ENCODE measurements around the gene LIX1L. TPM values are rescaled to one million over a fixed set of nuclear protein-coding genes. Genes with fewer than 3 reads are reported as not detected.

Gene LIX1L
- total RNA-seq, 2 experiments from 2014 or later = 37.6 to 38.3 TPM

DNA sequence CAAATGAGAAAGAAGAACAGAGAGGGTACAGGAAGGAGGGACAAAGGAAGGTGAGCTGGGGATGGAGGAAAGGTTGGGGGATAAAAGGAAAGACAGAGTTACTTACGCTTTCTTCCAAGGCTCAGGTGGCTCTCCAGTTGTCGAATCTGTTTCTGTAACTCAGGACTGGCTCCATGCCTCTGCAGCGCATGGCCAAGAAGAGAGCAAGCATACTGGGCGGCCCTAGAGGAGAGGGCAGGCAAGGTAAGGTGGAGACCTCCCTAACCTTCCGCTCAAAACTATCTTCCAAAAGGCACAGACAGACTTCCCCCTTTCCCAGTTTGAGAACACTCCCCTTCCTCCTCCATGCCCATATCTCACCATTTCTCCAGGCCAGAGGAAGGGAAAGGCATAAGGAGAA lies 40.2 kb downstream of the LIX1L start:
- H3K4me1 Mint-ChIP-seq = peaks cover 42% of the 10 kb centered on the region
- peaks cover 33% of the 10 kb centered on the region for H3K36me3 Mint-ChIP-seq
- no peaks in the 10 kb centered on the region for H3K27me3 Mint-ChIP-seq
- no peaks in the 10 kb centered on the region for H3K9me3 Mint-ChIP-seq
- peak overlapping the region; percentile 95 for H3K27ac Mint-ChIP-seq
- peak overlapping the region; percentile 96 for H3K4me3 Mint-ChIP-seq
- DNase-seq = no peak

DNA sequence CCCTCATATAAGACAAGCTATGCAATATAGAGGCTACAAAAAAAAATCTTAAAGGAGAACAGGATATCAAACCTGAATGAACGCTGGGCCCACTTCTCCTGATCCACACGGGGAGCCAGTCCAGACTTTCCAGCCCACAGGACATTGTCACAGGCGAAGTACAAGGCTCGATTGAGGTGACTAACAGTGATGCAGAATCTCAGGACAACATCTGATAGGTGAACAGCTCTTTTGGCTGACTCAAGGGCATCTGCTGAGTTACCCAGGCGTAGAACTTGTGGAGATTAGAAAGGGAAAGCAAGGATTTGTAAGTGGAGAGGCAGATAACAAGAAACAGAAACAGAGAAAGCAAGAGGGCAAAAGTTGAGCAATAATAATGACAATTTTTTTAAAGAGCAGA lies 41.1 kb downstream of the LIX1L start:
- peaks cover 35% of the 10 kb centered on the region for H3K36me3 Mint-ChIP-seq
- H3K27ac Mint-ChIP-seq = peak overlapping the region; percentile 74
- H3K27me3 Mint-ChIP-seq = no peaks in the 10 kb centered on the region
- H3K4me1 Mint-ChIP-seq = peaks cover 40% of the 10 kb centered on the region
- H3K4me3 Mint-ChIP-seq = peak overlapping the region; percentile 77
- DNase-seq = no peak
- no peaks in the 10 kb centered on the region for H3K9me3 Mint-ChIP-seq

- no peaks in the 10 kb centered on the region for H3K27me3 Mint-ChIP-seq
- DNase-seq = no peak
- H3K36me3 Mint-ChIP-seq = peaks cover 28% of the 10 kb centered on the region
- peak overlapping the region; percentile 18 for H3K27ac Mint-ChIP-seq
- no peaks in the 10 kb centered on the region for H3K9me3 Mint-ChIP-seq
- no peak overlapping the region for H3K4me3 Mint-ChIP-seq
- H3K4me1 Mint-ChIP-seq = peaks cover 17% of the 10 kb centered on the region
Measured at GRCh38 chr1:145912128-145912641, 45.6 kb downstream of the LIX1L start.

DNA sequence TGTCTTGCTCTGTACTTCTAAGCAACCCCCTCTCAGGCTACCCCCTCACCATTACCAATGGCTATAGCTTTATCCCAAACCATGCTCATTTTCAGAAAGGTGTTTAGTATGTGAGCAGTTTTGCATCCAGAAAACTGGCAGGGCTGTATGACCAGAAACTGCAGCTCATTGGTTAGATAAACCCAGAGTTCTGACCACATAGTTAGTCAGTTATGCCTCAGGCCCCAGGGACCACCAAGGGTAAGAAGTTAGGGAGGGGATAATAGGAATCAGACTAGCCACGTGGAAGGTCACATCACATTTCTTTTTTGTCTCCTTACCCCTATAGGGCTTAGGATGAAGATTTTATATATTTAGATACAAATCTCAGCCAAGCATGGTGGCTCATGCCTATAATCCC lies 49.2 kb downstream of the LIX1L start:
- H3K36me3 Mint-ChIP-seq = peaks cover 13% of the 10 kb centered on the region
- H3K4me1 Mint-ChIP-seq = peaks cover 3% of the 10 kb centered on the region
- H3K4me3 Mint-ChIP-seq = no peak overlapping the region
- no peaks in the 10 kb centered on the region for H3K9me3 Mint-ChIP-seq
- DNase-seq = no peak
- no peak overlapping the region for H3K27ac Mint-ChIP-seq
- H3K27me3 Mint-ChIP-seq = no peaks in the 10 kb centered on the region

- Mint-ChIP-seq H3K27ac (no peak overlapping the region), H3K27me3 (no peaks in the 10 kb centered on the region), H3K9me3 (no peaks in the 10 kb centered on the region), H3K36me3 (peaks cover 11% of the 10 kb centered on the region), H3K4me1 (peaks cover 3% of the 10 kb centered on the region), H3K4me3 (no peak overlapping the region)
- no peak for DNase-seq
Measured at GRCh38 chr1:145906954-145907753, 50.7 kb downstream of the LIX1L start.

DNA sequence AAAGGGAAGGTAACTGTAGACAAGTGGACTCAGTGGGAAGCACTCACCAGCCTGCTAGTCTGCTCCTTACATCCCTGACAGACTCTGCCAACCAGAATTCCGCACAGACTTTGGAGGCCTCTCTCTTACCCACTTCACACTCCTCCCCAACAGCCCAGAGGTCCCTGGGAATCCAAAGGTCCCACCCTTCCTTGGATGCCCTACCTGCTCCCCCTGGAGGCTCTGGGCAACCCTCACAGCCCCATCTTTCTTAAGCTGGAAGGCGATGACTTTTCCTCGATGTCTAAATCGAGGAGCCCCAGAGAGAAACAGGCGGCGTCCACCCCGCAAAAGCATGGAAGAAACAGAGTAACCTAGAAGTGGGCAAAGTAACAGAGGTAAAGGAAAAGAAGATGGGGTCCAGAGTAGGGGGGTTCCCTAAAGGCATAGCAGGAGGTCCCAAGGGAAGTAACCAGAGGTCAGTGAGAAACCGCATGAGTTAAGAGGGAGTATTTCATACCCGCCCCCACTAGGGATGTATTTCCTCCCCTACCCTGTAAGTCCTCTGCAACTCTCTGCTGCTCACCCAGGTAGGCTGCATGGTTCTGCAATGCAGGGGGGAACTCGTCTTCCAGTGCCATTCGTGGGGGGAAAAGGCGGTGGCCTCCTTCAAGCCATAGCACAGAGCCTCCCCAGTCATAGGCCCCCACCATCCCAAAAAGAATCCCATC lies 56.4 kb downstream of the LIX1L start:
- Mint-ChIP-seq H3K4me1 (no peaks in the 10 kb centered on the region), H3K27ac (no peak overlapping the region), H3K27me3 (no peaks in the 10 kb centered on the region), H3K4me3 (no peak overlapping the region), H3K9me3 (no peaks in the 10 kb centered on the region), H3K36me3 (peaks cover 3% of the 10 kb centered on the region)
- DNase-seq = no peak

GRCh38 chr1:145898756-145899155 lies 59.1 kb downstream of the LIX1L start:
- Mint-ChIP-seq H3K27me3 (no peaks in the 10 kb centered on the region), H3K4me1 (no peaks in the 10 kb centered on the region), H3K36me3 (peaks cover 3% of the 10 kb centered on the region), H3K27ac (no peak overlapping the region), H3K9me3 (no peaks in the 10 kb centered on the region), H3K4me3 (no peak overlapping the region)
- no peak for DNase-seq

GRCh38 chr1:145897969-145898368 lies 59.8 kb downstream of the LIX1L start:
- no peak overlapping the region for H3K4me3 Mint-ChIP-seq
- H3K27me3 Mint-ChIP-seq = no peaks in the 10 kb centered on the region
- H3K27ac Mint-ChIP-seq = no peak overlapping the region
- peaks cover 3% of the 10 kb centered on the region for H3K36me3 Mint-ChIP-seq
- H3K9me3 Mint-ChIP-seq = no peaks in the 10 kb centered on the region
- H3K4me1 Mint-ChIP-seq = no peaks in the 10 kb centered on the region
- no peak for DNase-seq

DNA sequence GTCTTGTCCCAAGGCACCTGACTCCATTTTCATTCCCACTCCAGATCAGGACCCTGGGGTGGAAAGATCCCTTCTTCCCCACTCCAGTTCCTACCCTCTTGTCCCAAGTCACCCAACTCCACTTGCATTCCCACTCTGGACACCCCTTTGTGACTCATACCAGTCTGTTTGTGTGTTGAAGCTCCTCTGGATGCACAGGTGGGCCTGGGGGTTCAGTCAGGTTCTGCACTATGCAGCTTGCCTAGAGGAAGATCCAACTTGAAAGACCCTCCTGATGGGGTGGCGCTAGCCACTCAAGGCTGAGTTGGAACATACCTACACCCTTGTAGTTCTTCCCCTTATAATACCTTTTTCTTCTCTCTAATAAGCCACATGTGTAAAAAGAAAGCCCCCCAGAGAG lies 62.3 kb downstream of the LIX1L start:
- H3K36me3 Mint-ChIP-seq = peaks cover under 1% of the 10 kb centered on the region
- no peak for DNase-seq
- H3K4me3 Mint-ChIP-seq = no peak overlapping the region
- H3K4me1 Mint-ChIP-seq = no peaks in the 10 kb centered on the region
- H3K27me3 Mint-ChIP-seq = no peaks in the 10 kb centered on the region
- no peaks in the 10 kb centered on the region for H3K9me3 Mint-ChIP-seq
- no peak overlapping the region for H3K27ac Mint-ChIP-seq

GRCh38 chr1:145893306-145894055 lies 64.3 kb downstream of the LIX1L start:
- Mint-ChIP-seq H3K4me3 (no peak overlapping the region), H3K27ac (no peak overlapping the region), H3K9me3 (no peaks in the 10 kb centered on the region), H3K36me3 (no peaks in the 10 kb centered on the region), H3K4me1 (no peaks in the 10 kb centered on the region), H3K27me3 (no peaks in the 10 kb centered on the region)
- DNase-seq = no peak

GRCh38 chr1:145892486-145893087 lies 65.2 kb downstream of the LIX1L start:
- Mint-ChIP-seq H3K36me3 (no peaks in the 10 kb centered on the region), H3K27me3 (no peaks in the 10 kb centered on the region), H3K4me3 (no peak overlapping the region), H3K9me3 (no peaks in the 10 kb centered on the region), H3K4me1 (no peaks in the 10 kb centered on the region), H3K27ac (no peak overlapping the region)
- no peak for DNase-seq

DNA sequence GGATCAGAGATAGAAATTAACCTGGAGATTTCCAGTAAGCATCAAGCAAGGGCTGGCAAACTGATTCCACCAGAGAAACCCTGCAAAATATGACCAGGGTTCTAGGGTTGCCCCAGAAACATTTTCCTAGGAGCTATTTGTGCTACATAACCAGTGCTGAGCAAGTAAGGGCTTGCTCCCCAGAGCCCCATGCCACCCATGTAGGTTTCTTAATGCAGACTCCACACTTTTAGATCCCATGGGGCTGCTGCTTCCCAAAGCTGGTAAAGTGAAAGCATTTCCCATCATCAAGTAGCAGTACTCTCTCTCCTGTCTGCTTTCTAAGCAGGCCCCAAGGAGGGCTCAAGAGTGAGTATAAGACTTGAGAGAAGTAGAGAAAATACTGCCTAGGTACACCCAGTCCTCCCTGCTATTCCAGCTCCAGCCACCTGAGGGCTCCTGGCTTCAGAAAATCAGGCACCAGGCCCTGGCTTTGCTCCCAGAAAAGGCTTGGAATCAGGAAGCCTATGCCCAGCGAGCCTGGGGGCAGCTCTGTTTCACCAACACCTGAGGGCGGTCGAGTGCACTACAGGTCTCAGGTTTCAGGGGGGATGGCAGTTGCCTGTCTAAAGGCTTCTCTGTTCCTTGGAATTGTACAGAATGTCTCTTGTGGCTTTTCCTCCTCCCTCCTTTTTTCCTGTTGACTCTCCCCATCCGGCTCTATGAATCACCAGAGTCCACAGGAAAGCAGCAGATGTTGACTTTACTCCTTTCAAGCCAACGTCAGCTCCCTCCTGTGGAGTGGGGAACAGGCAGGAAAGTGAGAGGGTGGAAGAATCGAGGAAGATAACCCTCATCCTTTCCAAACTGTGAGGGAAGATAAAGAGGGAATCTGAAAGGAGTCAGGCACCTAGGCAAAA lies 66.0 kb downstream of the LIX1L start:
- Mint-ChIP-seq H3K4me1 (peaks cover 1% of the 10 kb centered on the region), H3K27ac (no peak overlapping the region), H3K36me3 (no peaks in the 10 kb centered on the region), H3K4me3 (no peak overlapping the region), H3K9me3 (no peaks in the 10 kb centered on the region), H3K27me3 (no peaks in the 10 kb centered on the region)
- peak; percentile 44 for DNase-seq

DNA sequence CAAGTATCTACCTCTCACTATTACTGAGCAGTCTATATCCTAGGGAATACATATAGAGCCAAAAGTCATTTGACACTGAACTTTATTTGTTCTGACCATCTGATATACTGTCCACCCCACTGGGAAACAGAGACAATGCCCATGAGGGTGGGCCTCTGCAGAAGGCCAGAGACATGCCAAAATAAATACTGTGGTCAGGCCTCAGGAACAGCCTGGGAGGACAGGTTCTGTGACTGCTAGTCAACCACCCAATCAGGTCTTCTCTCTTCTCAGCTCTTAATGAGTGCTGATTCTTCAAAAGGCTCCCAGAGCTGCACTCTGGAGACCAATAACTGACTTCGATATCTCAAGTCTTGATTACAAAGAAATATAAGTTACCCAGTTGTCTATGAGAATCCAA lies 66.7 kb downstream of the LIX1L start:
- H3K27ac Mint-ChIP-seq = no peak overlapping the region
- H3K36me3 Mint-ChIP-seq = no peaks in the 10 kb centered on the region
- H3K9me3 Mint-ChIP-seq = no peaks in the 10 kb centered on the region
- peaks cover 8% of the 10 kb centered on the region for H3K4me1 Mint-ChIP-seq
- no peaks in the 10 kb centered on the region for H3K27me3 Mint-ChIP-seq
- H3K4me3 Mint-ChIP-seq = no peak overlapping the region
- no peak for DNase-seq

DNA sequence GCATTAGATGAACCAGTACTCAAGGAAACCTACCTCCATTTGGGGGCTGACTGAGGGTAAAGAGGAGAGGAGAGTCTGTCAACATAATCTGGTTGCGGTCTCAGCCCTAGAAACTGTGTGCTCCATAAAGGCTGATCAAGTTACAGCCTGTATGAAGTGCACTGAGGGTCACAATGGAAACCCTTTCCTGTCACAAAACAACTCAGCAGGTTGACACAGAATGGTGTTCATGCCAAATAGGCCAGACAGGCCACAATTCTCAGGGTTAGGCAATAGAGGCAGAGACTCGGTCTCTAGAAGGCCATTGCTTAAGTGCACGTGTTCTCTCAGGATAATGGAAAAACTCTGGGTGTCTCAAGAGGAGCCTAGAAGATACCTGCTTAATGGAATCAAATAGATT lies 68.1 kb downstream of the LIX1L start:
- no peaks in the 10 kb centered on the region for H3K9me3 Mint-ChIP-seq
- DNase-seq = no peak
- H3K4me3 Mint-ChIP-seq = no peak overlapping the region
- no peak overlapping the region for H3K27ac Mint-ChIP-seq
- peaks cover 7% of the 10 kb centered on the region for H3K27me3 Mint-ChIP-seq
- peaks cover 14% of the 10 kb centered on the region for H3K4me1 Mint-ChIP-seq
- H3K36me3 Mint-ChIP-seq = no peaks in the 10 kb centered on the region
